ENCODE measurements around the gene RAB14.
"Not testable (repeated sequence)": the region's sequence is repeated elsewhere in the genome, so short reads cannot be mapped to it uniquely, and the experiment has no call there.

Gene RAB14

DNA sequence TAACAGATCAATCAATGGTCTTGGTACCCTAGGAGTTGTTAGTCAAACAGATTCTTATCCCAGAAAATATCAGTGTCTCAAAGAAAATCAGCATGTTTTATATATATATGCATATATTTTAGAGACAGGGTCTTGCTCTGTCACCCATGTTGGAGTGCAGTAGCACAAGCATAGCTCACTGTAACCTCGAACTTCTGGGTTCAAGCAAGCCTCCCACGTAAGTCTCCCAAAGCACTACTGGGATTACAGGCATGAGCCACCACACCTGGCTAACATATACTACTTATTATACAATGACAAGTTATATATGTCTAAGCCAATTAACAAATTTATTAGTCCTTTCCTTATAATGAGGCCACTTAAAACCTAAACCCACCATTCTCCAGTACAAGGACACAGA lies 10.4 kb downstream of the RAB14 start:
- no peak for DNase-seq (ENCODE audit: low read depth in 3 of 3)

DNA sequence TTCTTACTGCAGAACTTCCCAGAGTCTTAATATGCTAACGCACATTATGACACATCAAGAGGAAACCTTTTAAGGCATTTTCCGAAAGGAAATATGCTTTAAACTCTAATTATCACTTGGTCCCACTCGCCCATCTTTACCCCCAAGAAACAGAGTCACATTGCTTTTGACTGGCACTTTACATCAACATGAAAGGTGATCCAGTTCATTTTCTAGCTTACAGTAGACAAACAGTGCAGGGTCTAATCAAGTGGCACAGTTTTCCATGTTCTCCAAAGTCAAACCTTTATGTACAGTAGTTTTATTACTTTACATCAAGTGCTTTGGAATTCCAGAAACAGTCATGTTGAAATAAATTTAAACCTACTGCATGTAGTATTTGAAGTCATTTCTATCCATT lies 12.0 kb downstream of the RAB14 start:
- DNase-seq (ENCODE audit: low read depth in 3 of 3), result no peak

DNA sequence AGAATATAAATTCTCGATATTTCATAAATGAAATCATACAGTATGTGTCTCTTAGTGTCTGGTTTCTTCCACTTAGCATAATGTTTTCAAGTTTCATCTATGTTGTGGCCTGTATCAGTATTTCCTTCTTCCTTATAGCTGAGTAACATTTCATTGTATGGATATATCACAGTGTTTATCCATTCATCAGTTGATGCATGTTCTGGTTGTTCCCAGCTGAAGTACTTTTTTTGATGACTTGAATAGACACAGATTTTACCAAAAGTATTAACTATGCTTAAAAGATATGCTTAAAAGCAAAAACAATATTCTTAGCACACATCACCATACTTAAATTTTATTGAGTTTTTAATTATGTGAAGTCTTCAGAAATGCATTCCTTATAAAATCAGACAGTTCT lies 12.7 kb downstream of the RAB14 start:
- no peak for DNase-seq (ENCODE audit: low read depth in 3 of 3)

- no peak for DNase-seq (ENCODE audit: low read depth in 3 of 3)
Observed at GRCh38 chr9:121187636-121188305, 13.9 kb downstream of the RAB14 start.

GRCh38 chr9:121185774-121186403 lies 15.8 kb downstream of the RAB14 start:
- DNase-seq (ENCODE audit: low read depth in 3 of 3), result no peak

DNA sequence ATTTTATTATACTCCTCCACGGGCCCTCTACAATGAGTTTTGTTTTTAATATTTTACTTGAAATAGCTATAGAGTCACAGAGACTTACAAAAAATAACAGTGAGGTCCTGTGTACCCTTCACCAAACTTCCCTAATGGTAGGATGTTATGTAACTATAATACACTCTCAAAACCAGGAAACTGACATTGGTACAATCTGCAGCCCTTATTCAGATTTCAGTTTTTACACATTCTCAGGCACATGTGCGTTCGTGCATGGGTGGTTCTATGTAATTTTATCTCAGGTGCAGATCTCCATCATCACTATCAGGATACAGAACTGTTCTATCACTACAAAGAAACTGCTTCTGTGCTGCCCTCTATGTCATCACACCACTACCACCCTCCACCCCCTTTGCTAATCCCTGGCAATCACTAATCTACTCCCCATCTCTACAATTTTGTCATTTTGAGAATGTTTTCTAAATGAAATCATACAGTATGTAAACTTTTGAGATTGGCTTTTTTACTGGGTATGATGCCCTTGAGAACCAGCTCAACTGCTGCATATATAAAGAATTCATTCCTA lies 16.4 kb downstream of the RAB14 start:
- no peak for DNase-seq (ENCODE audit: low read depth in 3 of 3)

DNA sequence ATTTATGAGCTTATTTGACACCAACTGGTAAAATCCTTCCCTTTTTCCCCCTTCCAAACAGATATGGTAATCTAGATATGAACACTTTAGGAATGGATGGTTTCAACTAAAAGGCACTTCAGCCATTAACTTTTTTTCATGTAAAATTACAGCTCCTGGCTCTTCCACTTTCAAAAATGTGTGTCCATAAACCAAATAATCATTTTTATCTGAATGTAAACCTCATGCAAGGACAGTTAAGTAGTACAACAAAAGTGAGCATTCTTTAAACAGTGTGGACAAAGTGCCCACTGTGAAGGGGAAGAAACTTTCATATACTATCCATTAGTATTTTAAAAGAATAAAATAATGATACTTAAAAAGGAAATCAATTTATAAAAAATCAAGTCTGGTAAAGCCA lies 17.2 kb downstream of the RAB14 start:
- DNase-seq (ENCODE audit: low read depth in 3 of 3), result no peak

- DNase-seq (ENCODE audit: low read depth in 3 of 3), result no peak
Observed at GRCh38 chr9:121183666-121184423, 17.8 kb downstream of the RAB14 start.

DNA sequence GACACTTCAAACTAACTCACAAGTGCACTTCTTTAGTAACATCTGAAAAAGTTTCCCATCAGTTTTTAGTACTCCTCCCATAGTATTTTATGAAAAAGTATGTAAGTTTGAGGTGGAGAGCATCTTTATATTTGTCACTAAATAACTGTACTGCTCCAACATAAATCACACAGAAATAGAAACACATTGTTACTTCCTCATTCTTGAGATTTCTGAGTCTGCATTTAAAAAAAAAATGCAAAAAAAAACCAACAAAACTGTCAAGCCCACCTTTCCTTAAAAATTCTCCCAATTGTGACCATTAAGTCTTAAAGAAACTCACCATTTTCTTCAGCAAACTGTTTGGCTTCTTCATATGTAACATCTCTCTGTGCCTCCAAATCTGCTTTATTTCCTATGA lies 18.7 kb downstream of the RAB14 start:
- no peak for DNase-seq (ENCODE audit: low read depth in 3 of 3)

GRCh38 chr9:121182101-121182836 lies 19.4 kb downstream of the RAB14 start:
- no peak for DNase-seq (ENCODE audit: low read depth in 3 of 3)

DNA sequence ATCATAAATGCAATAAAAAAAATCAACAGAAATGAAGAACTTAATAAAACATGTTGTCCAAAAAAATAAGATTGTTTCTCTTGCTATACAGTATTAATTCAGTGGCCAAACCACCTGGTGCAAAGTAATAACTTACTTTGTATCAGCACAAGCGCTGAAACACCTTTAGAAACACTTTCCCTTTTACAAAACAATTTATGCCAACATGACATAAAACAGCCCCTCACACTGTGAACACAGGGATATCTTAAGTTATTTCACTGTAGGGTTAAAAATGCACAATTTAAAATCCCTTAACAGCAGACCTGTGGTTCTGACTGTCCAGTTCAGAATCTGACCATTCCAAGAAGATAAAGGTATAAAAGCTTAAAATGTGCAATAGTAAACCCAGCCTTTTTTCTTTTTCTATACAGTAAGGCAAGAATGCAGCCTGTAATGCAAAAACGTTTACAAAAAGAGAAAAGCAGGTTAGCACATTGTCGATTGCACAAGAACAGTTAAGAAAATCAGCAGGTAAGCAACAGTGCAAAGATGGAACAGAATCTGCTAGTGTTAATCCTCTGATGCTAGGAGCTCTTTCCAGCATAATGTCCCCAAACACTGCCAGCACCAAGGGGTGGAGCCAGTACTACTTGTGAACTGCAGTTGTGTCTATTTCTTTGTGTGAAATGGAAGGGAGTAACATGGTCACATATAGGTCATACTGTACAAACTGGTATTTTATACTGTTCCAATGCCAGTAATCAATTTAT lies 21.6 kb downstream of the RAB14 start:
- DNase-seq (ENCODE audit: low read depth in 3 of 3), result no peak

DNA sequence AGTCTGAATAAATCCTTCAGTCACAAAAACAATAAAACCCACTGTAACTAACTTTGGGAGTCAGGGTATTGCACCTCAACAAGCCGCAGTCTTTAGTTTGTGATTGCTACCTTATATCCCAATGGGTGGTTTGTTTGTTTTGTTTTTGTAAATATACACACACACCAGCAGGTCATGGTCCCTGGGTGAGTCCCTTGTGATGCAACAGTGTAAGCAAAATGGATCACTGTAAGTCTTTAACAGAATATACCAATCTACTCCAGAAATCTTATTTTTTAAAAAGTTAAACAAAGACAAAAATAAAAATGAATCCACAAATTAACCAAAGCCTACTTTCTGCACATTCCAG lies 22.3 kb downstream of the RAB14 start:
- DNase-seq (ENCODE audit: low read depth in 3 of 3), result not testable (repeated sequence)

DNA sequence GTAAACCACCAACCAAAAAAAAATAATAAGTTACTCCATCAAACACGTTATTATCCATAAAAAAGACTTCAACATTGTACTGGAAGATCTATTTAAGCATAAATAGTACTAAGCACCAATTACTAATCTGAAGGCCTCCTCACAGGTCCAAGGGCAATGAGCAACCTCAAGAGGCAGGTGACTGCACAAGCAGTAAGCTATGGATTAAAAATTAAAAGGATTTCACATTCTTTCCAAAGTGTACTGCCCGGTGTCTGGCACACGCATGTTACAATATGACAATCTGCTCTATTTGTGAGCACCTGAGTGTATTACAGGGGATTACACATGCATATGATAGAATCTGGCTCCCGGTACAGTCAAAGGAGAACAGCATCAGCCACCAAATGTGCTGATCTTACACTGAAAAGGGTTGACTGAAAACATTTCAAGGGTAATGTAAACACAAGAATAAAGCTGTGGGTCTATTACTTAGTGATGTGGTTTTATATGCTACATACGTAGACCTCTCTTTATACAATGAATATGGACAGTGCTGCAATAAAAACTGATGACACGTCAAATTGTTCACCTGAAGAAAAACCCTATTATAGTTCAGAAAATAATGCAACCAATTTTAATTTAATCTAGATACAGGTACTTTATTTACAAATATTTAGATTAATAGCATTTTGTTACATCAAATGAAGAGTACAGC lies 22.8 kb downstream of the RAB14 start:
- no peak for DNase-seq (ENCODE audit: low read depth in 3 of 3)

- no peak for DNase-seq (ENCODE audit: low read depth in 3 of 3)
Observed at GRCh38 chr9:121173501-121173900, 28.2 kb downstream of the RAB14 start.

GRCh38 chr9:121172726-121173487 lies 28.8 kb downstream of the RAB14 start:
- no peak for DNase-seq (ENCODE audit: low read depth in 3 of 3)

GRCh38 chr9:121171236-121171635 lies 30.4 kb downstream of the RAB14 start:
- no peak for DNase-seq (ENCODE audit: low read depth in 3 of 3)

DNA sequence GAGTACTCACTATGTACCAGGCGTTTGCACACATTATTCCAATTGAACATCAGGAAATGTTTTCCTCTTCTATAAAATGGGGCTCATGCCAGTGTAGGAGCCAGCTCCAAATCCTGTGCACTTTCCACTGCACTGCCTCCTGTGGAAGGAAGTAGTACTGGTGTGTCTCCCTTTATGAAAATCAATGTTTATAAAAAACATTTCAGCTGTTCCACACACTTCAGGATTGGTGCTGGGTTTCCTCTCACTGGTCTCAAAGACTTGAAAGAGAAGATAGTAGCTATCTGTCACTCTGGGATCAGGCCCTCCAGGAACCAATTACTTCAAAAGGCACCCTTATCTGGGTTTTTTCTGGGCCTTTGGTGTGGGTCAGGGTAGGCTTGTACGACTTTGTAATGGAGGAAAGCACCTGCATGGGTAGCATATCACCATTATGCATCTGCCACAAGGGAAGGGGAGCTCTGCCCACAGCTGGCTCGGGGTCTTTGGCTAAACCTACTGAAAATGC lies 32.5 kb downstream of the RAB14 start:
- DNase-seq (ENCODE audit: low read depth in 3 of 3), result no peak

DNA sequence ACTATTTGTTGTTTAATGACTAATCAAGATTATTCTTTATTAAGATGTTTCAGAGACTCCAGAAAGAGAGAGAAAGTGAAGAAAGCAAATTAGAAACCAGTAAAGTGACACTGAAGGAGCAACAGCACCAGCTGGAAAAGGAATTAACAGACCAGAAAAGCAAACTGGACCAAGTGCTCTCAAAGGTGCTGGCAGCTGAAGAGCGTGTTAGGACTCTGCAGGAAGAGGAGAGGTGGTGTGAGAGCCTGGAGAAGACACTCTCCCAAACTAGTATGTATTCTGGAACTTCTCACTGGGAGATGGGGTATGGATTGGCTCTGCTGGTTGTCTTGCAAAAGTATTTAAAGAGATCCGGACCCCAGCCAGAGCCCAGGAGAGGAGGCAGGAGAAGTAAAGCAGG lies 33.6 kb downstream of the RAB14 start:
- no peak for DNase-seq (ENCODE audit: low read depth in 3 of 3)

- no peak for DNase-seq (ENCODE audit: low read depth in 3 of 3)
Observed at GRCh38 chr9:121160025-121160424, 41.6 kb downstream of the RAB14 start.

GRCh38 chr9:121157939-121158338 lies 43.7 kb downstream of the RAB14 start:
- no peak for DNase-seq (ENCODE audit: low read depth in 3 of 3)

Measured in stimulated activated CD4-positive, alpha-beta T cell treated with anti-CD3 and anti-CD28 coated beads, TNF-alpha, amount 100 ng/mL, for 4 hours (primary cell).